Pulmonary artery endothelial cell (primary cell): Measurements from ENCODE around the gene TENT4A. TPM values are rescaled to one million over a fixed set of nuclear protein-coding genes. Genes with fewer than 3 reads are reported as not detected.
"Not testable (repeated sequence)": the region's sequence is repeated elsewhere in the genome, so short reads cannot be mapped to it uniquely, and the experiment has no call there.

Experiments used
- DNase-seq: peaks from one replicate; pipeline ENCODE4 v3.0.0-alpha.2; 2011; ENCODE audit warnings: low read depth, low spot score
- total RNA-seq: library from RNA; depleted of rRNA; stranded (reverse); fragments of >200 nt; gene quantifications from 2 replicates; pipeline ENCODE4 v1.2.3, GENCODE V29; 2014

The TENT4A gene
- total RNA-seq, result 9.1 and 12.6 TPM in 2 replicates

DNA sequence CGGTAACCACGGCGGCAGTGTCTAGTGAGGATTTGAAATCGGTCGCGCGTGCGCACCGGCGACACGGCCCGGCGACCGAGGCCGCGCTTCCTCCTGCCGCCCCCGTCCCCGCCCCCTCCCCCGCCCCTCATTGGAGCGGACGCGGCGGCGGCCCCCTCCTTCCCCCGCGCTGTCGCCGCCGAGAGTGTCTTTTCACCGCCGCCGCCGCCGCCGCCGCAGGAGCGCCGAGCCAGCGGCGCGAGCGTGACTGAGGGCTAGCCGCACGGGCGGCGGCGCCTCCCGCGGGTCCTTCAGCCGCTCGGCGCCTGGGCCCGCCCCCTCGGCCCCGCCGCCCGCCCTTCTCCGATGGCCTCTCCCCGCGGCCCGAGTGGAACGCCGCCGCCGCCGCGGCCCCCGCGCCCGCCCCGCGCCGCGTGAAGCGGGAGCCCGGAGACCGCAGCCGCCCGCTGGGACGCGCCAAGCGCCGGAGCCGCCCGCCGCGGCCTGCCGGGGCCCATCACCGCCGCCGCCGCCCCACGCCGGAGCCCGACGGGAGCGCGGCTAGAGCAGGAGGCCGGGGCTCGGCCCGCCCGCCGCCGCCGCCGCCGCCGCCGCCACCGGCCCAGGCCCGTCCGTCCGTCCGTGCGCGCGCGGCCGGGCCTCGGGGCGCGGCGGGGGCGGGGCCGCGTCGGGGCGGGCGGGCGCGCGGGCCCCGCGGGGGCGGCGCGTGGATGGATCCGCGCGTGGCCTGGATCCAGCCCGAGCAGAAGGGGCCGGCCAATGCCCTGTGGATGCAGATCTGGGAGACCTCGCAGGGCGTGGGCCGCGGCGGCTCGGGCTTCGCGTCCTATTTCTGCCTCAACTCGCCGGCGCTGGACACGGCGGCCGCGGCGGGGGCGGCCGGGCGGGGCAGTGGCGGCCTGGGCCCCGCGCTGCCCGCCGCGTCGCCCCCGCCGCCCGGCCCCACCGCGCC is at the start of gene TENT4A:
Gene TENT4A (plus strand): TSS at position 159 of the 952 bp plus-strand sequence. CDS start 552 bp downstream, at position 711.
- no peak for DNase-seq

DNA sequence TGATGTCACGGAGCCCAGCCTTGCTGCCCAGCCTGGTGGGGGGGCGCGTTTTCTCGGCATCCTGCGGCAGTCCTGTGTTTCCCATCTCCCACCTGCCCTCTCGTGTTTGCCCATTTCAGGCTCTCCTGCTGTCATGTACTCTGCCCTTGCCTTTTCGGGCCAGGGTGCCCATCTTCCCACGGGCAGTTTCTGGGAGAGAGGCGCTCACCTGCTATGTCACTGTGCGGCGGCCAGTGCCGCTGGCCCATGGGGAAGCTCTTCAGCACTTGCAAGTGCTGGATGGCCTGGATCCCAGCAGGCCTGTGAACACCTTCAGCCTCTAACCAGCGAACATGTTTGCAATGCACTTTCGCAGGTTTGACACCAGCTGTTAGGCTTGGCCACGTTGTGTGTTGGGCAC is 46.5 kb upstream of the TENT4A start:
- no peak for DNase-seq

DNA sequence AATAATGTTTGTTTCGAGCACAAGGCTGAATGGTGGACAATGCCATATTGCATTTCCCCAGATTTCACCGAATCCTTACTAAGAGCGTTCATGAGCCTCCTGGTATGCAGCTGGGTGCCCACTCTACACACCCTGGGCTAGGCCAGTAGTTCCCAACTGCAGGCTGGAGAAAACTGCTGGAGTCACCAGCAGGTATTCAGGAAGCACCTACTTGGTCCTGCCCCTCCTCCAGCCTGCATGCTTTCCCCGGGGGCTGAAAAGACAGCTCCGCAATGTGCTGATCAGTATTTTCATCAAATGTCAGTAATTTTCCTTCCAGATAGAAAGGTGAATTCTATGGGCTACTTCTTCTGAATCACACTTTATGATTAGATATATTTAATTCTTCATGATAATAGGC is 45.6 kb upstream of the TENT4A start:
- no peak for DNase-seq

DNA sequence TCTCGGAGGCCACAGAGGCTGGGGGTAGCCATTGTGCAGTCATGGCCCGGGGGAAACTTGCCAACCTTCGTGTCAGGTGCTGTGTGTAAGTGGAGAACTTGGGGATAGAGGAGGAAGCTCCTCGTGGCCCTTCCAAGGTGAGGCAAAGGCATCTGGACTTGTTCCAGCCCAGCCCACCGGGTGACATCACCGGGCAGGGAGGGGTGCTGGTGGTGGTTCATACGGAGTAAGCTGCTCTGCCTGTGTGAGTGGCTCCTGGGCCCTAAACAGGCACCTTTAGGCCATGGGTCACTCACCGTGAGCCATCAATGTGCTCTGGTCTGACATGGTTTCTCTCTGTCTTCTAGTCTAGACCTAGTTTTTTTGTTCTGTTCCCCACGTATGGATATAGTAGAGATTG is 44.5 kb upstream of the TENT4A start:
- DNase-seq, result not testable (repeated sequence)

DNA sequence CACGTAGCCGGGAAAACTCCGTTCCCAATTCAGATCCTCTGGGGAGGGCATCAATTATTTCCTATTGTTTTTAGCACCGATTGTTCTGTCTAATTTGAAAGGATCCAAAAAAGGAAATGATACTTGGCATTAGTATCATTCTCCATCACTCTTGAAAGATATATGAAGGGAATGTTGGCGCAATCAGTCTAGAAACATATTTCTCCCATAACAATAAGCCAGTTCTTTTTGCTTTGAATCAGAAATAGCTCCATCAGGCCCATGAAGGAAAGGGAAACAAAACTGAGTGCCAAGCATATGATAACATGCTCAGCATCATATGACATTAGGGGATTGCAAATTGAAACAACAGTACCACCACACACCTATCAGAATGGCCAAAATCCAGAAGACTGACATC is 40.2 kb upstream of the TENT4A start:
- no peak for DNase-seq

DNA sequence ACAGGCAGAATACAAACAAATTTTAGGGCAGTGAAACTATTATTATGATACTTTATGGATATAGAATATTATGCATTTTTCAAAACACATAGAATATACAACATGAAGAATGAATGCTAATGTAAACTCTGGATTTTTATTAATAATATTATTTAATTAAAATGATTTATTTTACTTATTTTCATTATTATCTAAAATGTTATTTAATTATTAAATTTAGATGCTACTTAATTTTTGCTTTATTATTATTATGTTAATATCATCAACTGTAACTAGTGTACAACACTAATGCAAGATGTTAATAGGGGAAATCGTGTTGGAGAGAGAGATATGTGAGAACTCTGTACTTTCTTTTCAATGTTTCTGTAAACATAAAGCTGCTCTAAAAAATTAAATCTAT is 39.3 kb upstream of the TENT4A start:
- DNase-seq, result no peak

DNA sequence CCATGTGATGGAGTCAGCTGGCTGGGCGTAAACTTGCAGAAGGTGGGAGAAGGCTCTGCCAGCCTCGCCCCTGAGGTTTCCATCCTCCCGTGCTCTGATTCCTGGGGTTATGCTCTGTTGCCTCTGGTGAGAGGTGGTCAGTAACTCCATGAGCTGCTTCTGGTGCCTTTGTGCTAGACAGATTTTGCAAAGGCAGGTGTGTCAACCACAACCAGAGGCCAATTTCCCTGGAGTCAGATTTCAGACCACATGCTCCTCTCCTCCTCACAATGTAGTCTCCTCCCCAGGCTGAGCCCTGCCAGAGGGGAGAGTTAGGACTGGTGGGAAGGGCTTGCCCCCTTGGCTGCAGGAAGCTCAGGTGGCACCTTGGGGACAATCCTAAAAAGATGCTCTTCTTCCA is 38.8 kb upstream of the TENT4A start:
- no peak for DNase-seq

DNA sequence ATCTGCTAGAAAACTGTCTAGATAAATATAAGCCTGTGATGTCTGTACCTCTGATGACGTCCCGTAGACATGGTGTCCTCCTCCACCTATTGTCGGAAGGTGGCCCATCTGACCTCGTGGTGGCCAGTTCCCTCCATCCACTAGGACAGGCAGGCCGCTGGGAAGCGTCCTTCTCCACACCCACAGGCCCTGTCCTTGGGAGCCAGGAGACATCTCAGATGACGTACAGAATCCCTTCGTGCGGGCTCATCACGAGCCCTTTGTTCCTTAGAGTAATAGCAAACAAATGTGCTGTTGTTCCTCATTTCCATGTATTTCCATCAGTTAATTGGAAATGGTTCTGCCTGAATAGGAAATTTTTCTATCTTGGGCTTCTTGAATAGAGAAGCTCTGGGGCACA is 38.3 kb upstream of the TENT4A start:
- DNase-seq, result no peak

DNA sequence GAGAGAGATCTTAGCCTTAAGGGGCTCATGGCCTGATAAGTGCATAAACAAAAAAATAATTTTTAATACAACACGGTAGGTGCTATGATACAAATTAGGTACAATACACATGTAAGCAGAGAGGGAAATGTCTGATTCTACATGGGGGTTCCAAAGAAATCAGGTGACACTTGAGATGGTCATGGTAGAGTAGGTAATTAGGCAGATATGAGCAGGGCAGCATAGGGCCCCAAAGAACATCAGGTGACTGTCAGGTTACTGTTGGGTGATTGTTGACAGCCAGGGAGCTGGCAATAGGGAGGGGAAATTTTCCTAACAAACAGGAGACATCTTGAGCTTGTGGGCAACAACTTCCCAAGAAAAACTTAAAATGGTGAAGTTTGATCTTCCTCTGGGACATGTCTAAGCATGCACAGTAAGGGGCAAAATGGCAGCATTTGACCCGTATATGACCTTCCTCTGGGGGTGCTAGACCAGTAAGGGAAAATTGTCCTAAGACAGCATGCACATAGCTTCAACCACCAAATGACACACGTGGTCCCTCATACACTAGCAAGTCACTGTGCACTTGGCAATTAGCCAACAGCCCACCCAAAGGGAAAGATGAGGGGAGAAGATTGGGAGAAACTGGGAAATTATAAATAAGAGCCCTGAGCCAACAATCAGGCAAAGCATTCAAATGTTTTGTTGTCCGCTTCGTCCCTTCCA is 37.3 kb upstream of the TENT4A start:
- DNase-seq, result no peak

DNA sequence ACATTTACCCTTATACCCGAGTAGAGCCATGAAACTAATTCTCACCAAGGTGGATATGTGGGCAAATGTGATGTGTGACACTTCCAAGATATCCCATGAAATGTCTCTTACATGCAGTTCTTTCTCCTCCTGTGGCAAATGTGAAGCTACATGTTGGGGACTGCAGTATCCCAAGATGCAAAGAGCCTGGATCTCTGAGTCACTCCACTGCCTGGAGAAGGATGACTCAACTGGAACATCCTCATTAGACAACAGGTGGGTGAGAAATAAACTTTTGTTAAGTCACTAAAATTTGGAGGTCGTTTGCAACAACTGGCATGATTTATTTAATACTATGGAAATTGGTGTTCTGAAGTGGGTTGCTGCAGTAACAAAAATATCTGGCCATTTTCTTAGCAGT is 36.5 kb upstream of the TENT4A start:
- DNase-seq, result no peak

DNA sequence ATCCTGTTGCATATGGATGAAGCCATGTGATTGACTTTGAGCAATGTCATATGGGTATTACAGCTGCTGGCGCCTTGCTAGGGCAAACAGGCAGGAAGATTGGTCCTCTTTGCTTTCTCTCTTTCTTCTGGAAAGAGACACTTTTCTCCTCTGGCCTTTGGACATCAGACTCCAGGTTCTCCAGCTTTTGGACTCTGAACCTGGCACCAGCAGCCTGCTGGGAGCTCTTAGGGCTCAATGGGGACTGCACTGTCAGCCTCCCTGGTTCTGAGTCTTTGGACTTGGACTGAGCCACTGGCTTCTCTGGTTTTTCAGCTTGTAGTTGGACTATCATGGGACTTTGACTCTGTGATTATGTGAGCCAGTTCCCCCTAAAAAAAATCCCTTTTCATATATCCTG is 34.8 kb upstream of the TENT4A start:
- no peak for DNase-seq

DNA sequence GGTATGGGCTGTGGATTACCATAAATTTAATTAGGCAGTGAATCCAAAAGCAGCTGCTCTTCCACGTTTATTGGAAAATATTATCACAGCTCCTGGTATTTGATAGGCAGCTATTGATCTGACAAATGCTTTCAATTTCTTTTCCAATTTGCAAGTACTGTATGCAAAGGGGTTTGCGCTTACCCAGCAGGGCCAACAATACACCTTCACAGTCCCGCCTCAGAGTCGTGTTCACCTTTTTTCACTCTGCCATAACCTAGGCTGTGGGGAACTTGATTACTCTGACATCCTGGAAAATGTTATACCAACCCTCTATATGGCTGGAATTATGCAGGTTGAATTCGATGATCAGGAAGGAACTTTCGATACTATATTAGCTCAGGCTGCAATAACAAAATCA is 32.3 kb upstream of the TENT4A start:
- DNase-seq, result no peak

DNA sequence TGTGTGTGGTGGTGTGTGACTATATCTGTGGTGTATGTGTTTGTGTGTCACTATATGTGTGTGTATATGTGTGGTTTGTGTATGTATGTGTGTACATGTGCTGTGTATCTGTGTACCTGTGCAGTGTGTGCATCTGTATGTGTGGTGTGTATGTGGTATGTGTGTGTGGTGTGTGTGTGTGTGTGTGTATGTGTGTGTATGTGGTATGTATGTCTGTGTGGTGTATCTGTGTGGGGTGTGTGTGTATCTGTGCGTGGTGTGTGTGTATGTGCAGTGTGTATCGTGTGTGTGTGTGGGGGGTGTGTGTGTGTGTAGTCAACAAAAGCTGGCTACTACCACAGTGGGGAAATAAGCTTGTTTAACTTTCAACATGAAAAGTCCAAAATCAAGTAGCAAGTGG is 31.6 kb upstream of the TENT4A start:
- no peak for DNase-seq

DNA sequence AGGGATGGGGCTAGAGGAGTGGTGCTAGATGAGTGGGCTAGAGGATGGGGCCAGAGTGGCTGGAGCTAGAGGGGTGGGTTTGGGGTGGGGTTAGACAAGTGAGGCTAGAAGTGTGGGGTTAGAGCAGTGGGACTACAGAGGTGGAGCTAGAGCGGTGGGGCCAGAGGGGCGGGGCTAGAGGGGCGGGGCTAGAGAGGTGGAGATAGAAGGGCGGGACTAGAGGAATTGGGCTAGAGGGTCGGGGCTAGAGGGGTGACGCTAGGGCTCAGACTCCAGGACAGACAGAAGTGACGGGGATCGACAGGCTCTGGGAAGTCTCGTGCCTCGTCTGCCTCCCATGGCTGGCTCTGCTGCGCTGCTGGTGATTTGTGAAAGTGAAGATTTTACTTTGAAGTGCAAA is 31.0 kb upstream of the TENT4A start:
- no peak for DNase-seq

DNA sequence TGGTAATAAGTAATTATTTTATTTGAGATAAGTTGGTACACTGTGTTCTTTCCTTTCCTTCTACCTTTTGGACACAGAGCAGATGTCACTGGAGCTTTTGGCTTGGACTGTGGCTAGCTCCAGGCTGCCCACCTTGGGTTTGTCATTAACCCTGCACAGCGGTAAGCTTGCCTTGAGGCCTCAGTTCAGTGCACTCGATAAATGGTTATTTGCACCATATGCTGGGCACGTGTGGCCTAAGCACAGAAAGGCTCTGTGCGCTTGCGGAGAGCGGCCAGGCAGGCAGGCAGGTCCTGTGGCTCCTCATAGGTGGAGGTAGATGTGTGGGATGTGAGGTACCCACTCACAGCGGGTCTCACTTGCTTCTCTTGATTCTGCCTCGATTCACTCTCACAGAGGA is 30.0 kb upstream of the TENT4A start:
- no peak for DNase-seq

DNA sequence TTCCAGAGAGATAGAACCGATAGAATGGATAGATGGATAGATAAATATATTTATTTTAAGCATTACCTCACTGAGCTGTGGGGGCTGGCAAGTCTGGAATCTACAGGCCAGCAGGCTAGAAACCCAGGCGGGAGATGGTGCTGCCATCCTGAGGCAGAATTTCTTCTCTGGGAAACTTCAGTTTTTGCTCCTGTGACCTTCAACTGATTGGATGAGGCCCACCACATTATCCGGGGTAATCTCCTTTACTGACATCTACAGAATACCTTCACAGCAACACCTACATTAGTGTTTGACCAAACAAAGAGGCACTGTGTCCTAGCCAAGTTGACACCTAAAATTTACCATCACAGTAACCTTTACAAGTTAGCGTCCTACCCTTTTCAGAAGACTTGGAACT is 29.2 kb upstream of the TENT4A start:
- no peak for DNase-seq

DNA sequence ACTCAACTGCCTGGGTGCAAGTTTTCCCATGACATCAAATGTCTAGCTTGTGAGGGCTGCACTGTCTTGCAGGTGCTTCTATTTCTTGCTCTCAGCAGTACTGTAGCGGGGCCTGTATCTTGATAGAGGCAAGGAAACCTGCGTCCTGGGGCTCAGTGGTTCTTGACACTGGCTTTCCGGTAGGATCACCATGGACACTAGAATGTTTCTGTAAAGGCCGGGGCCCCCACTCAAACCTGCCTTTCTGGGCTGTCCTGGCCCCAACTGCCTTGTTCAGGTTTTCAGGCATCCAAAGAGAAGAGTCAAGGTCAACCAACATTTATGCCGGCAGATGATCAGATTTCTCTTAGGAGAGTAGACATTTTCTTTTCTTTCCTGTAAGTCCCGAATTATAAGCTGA is 26.7 kb upstream of the TENT4A start:
- no peak for DNase-seq

DNA sequence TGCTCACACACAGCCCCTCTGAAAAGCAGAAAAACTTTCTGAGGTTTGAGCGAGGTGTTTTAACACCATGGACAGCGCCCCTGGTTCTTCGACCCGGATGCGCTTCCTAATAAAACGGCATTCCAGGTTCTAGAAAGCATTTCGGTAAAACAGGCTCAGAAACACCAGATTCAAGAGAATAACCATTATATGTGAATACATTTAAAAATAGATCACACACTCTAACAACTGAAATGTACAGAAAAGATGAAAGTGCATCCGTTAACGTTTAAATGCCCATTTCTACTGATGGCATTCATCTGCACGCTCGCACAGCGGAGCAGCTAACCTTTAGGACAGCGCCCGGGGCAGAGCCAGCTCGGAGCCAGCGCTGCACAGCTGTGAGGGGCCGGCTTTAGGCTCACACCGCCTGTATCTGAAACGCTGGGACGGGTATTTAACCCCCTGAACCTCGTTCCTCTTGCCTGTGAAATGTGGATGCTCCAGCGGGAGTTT is 26.3 kb upstream of the TENT4A start:
- no peak for DNase-seq

DNA sequence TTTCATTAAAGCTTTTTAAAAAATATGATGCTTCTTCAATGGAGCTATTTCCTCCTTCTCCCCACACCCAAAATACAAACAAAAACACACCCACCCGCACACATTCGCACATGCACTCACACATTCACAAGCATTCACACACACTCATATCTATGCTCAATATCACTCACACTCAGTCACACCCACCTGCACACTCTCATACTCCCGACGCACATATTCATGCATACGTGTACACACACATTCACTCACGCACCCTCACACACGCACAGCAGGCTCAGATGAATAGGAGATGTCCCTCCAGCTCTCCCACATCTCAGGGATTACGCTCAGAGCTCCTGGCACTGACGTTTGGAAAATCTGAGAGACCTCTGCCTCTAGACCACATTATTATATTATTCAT is 25.7 kb upstream of the TENT4A start:
- no peak for DNase-seq

DNA sequence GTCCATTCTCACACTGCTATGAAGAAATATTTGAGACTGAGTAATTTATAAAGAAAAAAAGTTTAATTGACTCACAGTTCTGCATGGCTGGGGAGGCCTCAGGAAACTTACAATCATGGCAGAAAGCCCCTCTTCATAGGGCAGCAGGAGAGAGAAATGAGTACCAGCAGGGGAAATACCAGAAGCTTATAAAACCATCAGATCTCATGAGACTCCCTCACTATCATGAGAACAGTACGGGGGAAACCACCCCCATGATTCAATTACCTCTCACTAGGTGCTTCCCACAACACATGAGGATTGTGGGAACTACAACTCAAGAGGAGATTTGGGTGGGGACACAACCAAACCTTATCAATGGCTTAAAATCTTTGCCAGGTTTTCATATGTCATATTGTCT is 20.3 kb upstream of the TENT4A start:
- DNase-seq, result no peak

DNA sequence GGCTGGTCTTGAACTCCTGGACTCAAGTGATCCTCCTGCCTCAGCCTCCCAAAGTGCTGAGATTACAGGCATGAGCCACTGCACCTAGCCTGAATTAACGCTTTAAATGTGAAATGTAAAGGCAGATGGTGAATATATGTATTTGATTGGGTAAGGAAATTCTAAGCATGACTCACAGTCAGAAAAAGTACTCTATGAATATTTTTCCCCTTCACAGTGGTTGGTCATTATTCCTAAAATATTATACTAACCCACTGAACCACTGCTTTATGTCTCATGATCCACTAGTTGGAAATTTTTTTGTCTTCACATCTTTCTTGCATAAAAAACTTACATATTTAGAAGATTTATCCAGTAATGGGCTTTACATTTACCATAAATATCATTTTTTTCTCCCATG is 14.5 kb upstream of the TENT4A start:
- no peak for DNase-seq

DNA sequence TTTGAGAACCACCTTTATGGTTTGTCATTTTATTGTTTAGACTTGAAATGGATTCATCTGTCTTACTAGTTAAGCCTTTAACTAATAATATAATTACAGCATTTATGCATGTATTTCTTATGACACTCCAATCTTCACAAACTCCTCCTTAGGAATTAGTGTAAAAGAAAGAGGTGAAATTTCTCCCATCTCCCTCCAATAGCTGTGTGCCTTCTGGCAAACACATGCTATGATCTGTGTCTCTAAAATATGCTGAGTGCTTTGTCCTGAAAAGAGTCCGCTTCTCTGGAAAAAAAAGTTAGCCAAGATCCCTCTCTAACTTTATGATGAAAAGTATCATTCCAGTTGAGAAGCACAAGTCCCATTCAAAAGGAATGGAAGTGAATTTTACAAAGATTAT is 13.9 kb upstream of the TENT4A start:
- no peak for DNase-seq
